ENCODE results near the gene KRT222.

The KRT222 gene

GRCh38 chr17:40606548-40607353 is 58.2 kb downstream of the KRT222 start:
- no peaks in the 10 kb centered on the region for H3K4me1 ChIP-seq (ENCODE audit: control insufficient read depth in 1 of 2, insufficient read depth in 1 of 2, low read depth in 1 of 2, low read length in 1 of 2)
- no peak overlapping the region for H3K27ac ChIP-seq

DNA sequence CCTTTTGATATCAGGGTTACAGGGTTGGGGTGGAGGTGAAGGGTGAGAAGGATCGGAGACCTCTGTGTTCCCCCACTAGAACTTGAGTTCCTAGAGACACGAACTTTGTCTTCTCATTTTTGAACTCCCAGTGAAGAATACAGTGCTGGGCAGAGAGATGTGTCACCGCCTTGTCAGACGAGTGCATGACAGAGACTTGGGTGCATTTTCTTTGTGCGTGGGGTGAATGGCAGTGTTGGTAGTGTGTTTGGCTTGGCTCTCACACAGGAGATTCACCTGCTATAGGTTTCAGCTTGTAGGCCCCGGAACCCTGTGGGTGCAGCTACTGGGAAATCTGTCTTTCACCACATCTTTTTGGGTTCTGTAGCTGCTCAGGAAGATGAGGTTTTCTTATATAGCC is 59.7 kb downstream of the KRT222 start:
- Histone ChIP-seq H3K36me3 (no peaks in the 10 kb centered on the region), H3K4me3 (ENCODE audit: low read depth in 1 of 2, low read length in 1 of 2) (no peak overlapping the region), H3K9me3 (no peaks in the 10 kb centered on the region), H3K4me1 (ENCODE audit: control insufficient read depth in 1 of 2, insufficient read depth in 1 of 2, low read depth in 1 of 2, low read length in 1 of 2) (no peaks in the 10 kb centered on the region), H3K27me3 (peaks cover 3% of the 10 kb centered on the region), H3K27ac (no peak overlapping the region)
- TF ChIP-seq, protein P1, sequence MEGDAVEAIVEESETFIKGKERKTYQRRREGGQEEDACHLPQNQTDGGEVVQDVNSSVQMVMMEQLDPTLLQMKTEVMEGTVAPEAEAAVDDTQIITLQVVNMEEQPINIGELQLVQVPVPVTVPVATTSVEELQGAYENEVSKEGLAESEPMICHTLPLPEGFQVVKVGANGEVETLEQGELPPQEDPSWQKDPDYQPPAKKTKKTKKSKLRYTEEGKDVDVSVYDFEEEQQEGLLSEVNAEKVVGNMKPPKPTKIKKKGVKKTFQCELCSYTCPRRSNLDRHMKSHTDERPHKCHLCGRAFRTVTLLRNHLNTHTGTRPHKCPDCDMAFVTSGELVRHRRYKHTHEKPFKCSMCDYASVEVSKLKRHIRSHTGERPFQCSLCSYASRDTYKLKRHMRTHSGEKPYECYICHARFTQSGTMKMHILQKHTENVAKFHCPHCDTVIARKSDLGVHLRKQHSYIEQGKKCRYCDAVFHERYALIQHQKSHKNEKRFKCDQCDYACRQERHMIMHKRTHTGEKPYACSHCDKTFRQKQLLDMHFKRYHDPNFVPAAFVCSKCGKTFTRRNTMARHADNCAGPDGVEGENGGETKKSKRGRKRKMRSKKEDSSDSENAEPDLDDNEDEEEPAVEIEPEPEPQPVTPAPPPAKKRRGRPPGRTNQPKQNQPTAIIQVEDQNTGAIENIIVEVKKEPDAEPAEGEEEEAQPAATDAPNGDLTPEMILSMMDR (IDR thresholded peaks at IDR 0.05) = no peak

More at GRCh38 chr17:40606548-40607353, 58.2 kb downstream of the KRT222 start:
- no peaks in the 10 kb centered on the region for H3K9me3 ChIP-seq
- TF ChIP-seq, protein P1 (IDR thresholded peaks at IDR 0.05) = no peak
- peaks cover 17% of the 10 kb centered on the region for H3K27me3 ChIP-seq
- no peak overlapping the region for H3K4me3 ChIP-seq (ENCODE audit: low read depth in 1 of 2, low read length in 1 of 2)
- H3K36me3 ChIP-seq = no peaks in the 10 kb centered on the region
